Astrocyte (in vitro differentiated cells and primary cell): Measurements from ENCODE around the gene BRMS1. TPM values are rescaled to one million over a fixed set of nuclear protein-coding genes. Genes with fewer than 3 reads are reported as not detected.

ENCODE experiments used
- DNase-seq: peaks from one replicate; pipeline ENCODE4 v3.0.0-alpha.2; 2010; ENCODE audit warnings: low read depth
- FAIRE-seq: peaks from 2 replicates; lab custom pipeline; 2011; peaks lifted over from hg19 to GRCh38; lab: Jason Lieb, UNC
- H2AFZ ChIP-seq: 2 replicates; pipeline ENCODE4 v1.6.0; 2012; ENCODE audit warnings: low read depth, low read length, inconsistent platforms
- H3K27ac ChIP-seq: 2 replicates; pipeline ENCODE4 v1.5.1; 2011; ENCODE audit warnings: low read depth, low read length, inconsistent platforms
- H3K27me3 ChIP-seq: 2 replicates; pipeline ENCODE4 v1.6.0; 2011; ENCODE audit warnings: low read length, inconsistent platforms; ENCODE audit not compliant: insufficient read depth
- H3K36me3 ChIP-seq: 2 replicates; pipeline ENCODE4 v1.5.1; 2011; ENCODE audit warnings: low read length, inconsistent platforms; ENCODE audit not compliant: insufficient read depth
- H3K4me1 ChIP-seq: 2 replicates; pipeline ENCODE4 v1.5.1; 2011; ENCODE audit warnings: low read length, inconsistent platforms; ENCODE audit not compliant: insufficient read depth
- H3K4me2 ChIP-seq: 2 replicates; pipeline ENCODE4 v1.6.0; 2012; ENCODE audit warnings: low read length, inconsistent platforms
- H3K4me3 ChIP-seq: 2 replicates; pipeline ENCODE4 v1.5.1; 2011; ENCODE audit warnings: low read depth, mild to moderate bottlenecking, low read length, inconsistent platforms; ENCODE audit not compliant: insufficient read depth
- H3K79me2 ChIP-seq: 2 replicates; pipeline ENCODE4 v1.6.0; 2012; ENCODE audit warnings: mild to moderate bottlenecking, low read length, inconsistent platforms; ENCODE audit not compliant: insufficient read depth
- H3K9ac ChIP-seq: 2 replicates; pipeline ENCODE4 v1.6.0; 2012; ENCODE audit warnings: mild to moderate bottlenecking, low read length, inconsistent platforms
- H3K9me3 ChIP-seq: 2 replicates; pipeline ENCODE4 v1.5.1; 2012; ENCODE audit warnings: low read depth, mild to moderate bottlenecking, low read length, inconsistent platforms; ENCODE audit not compliant: insufficient read depth
- H4K20me1 ChIP-seq: 2 replicates; pipeline ENCODE4 v1.6.0; 2012; ENCODE audit warnings: low read length, inconsistent platforms; ENCODE audit not compliant: insufficient read depth
- H3K27ac Mint-ChIP-seq: one replicate; pipeline ENCODE4 v1.8.0; 2021; ENCODE audit warnings: mild to moderate bottlenecking, mixed read lengths; ENCODE audit not compliant: unreplicated experiment
- H3K27me3 Mint-ChIP-seq: one replicate; pipeline ENCODE4 v1.8.0; 2021; ENCODE audit warnings: low read depth, mixed read lengths; ENCODE audit not compliant: unreplicated experiment
- H3K36me3 Mint-ChIP-seq: one replicate; pipeline ENCODE4 v1.8.0; 2021; ENCODE audit warnings: low read depth, mixed read lengths; ENCODE audit not compliant: unreplicated experiment
- H3K4me1 Mint-ChIP-seq: one replicate; pipeline ENCODE4 v1.8.0; 2021; ENCODE audit warnings: low read depth, mixed read lengths; ENCODE audit not compliant: unreplicated experiment
- H3K4me3 Mint-ChIP-seq: one replicate; pipeline ENCODE4 v1.8.0; 2021; ENCODE audit warnings: mild to moderate bottlenecking, moderate library complexity, mixed read lengths; ENCODE audit not compliant: unreplicated experiment
- H3K9me3 Mint-ChIP-seq: one replicate; pipeline ENCODE4 v1.8.0; 2021; ENCODE audit warnings: mild to moderate bottlenecking, mixed read lengths; ENCODE audit not compliant: unreplicated experiment
- EZH2 ChIP-seq: IDR thresholded peaks from 2 replicates; pipeline ENCODE4 v1.6.1; 2012; ENCODE audit warnings: mild to moderate bottlenecking, low read length, inconsistent platforms; ENCODE audit not compliant: insufficient read depth
- total RNA-seq: library from RNA; stranded (reverse); gene quantifications from 2 replicates; pipeline ENCODE4 v1.2.1, GENCODE V29; 2021
- TF ChIP-seq, protein P1 (sequence below): IDR thresholded peaks from 2 replicates; pipeline ENCODE4 v1.5.1; 2011; ENCODE audit warnings: low read depth, mild to moderate bottlenecking, inconsistent platforms, low read length, moderate library complexity; ENCODE audit not compliant: insufficient read depth

The BRMS1 gene
- total RNA-seq, 1 donor from 2014 or later = 47.8 TPM

DNA sequence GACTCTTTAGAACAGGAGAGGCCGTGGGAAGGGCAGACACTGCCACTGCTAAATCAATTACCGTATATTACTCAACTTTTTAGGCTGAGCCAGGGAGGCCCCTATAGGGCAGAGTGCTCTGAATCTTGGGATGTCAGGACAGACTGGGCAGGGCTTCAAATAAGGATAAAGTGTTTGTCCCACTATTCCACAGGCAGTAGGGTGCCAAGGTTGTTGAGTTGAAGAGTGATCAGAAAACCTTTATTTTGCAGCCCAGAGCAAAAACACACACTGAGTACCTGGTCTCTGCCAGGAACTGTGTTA is 4.1 kb upstream of the BRMS1 start:
- Mint-ChIP-seq H3K4me1 (peaks cover 11% of the 10 kb centered on the region), H3K9me3 (peaks cover 1% of the 10 kb centered on the region), H3K27me3 (no peaks in the 10 kb centered on the region), H3K36me3 (peaks cover 1% of the 10 kb centered on the region), H3K4me3 (no peak overlapping the region), H3K27ac (no peak overlapping the region)
- no peak overlapping the region for H2AFZ ChIP-seq
- FAIRE-seq = no peak
- TF ChIP-seq EZH2 = no peak
- TF ChIP-seq, protein P1, sequence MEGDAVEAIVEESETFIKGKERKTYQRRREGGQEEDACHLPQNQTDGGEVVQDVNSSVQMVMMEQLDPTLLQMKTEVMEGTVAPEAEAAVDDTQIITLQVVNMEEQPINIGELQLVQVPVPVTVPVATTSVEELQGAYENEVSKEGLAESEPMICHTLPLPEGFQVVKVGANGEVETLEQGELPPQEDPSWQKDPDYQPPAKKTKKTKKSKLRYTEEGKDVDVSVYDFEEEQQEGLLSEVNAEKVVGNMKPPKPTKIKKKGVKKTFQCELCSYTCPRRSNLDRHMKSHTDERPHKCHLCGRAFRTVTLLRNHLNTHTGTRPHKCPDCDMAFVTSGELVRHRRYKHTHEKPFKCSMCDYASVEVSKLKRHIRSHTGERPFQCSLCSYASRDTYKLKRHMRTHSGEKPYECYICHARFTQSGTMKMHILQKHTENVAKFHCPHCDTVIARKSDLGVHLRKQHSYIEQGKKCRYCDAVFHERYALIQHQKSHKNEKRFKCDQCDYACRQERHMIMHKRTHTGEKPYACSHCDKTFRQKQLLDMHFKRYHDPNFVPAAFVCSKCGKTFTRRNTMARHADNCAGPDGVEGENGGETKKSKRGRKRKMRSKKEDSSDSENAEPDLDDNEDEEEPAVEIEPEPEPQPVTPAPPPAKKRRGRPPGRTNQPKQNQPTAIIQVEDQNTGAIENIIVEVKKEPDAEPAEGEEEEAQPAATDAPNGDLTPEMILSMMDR = no peak
- H4K20me1 ChIP-seq = peaks cover 6% of the 10 kb centered on the region
- no peak overlapping the region for H3K9ac ChIP-seq
- no peak overlapping the region for H3K4me3 ChIP-seq
- H3K4me2 ChIP-seq = no peak overlapping the region
- peaks cover 28% of the 10 kb centered on the region for H3K4me1 ChIP-seq
- no peaks in the 10 kb centered on the region for H3K36me3 ChIP-seq
- H3K27me3 ChIP-seq = no peaks in the 10 kb centered on the region
- no peak overlapping the region for H3K27ac ChIP-seq
- no peaks in the 10 kb centered on the region for H3K9me3 ChIP-seq
- H3K79me2 ChIP-seq = peaks cover 14% of the 10 kb centered on the region
- no peak for DNase-seq

DNA sequence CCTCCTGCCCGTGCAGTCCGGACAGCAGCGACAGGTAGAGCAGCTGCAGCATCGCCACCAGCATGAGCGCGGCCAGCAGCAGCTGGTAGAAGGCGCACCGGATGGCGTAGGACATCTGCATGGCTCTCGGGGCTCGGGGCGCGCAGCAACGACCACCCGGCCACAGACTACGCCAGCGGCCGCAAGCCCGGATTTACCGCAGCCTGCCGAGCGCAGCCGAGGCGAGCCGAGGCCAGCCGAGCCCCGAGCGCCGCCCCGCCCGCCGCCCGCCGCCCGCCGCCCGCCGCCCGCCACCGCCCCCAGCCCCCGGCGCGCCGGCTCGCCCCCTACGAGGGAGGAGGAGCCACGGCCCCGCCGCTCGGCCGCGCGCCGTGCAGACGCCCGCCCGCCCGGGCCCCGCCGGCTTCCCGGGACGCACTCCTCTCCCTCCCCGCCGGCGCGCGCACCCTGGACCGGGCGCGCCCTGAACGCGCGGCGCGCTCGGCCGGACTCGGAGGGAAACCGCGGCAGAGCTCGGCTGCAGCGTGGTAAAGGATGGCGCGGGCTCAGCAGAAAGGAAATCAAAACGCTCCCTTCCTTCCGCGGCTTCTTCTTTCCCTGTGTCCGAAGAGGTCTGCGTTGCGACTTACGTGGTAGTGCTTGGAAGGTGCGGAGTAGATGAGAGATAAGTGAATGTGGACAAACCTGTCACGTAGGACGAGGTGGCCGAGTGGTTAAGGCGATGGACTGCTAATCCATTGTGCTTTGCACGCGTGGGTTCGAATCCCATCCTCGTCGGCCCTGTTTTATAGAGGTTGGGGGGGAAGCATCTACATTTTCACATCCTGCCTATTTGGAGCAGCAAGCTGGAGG is 2.7 kb upstream of the BRMS1 start, which contains the start of gene B4GAT1:
Gene B4GAT1, minus strand, starts transcription at position 205 of the 852 bp plus-strand sequence. Its CDS starts 84 bp downstream, at position 121.
- TF ChIP-seq, protein P1 = no peak
- no peak for TF ChIP-seq EZH2
- FAIRE-seq (no peak), DNase-seq (peak; percentile 83)
- Mint-ChIP-seq H3K9me3 (peaks cover 1% of the 10 kb centered on the region), H3K36me3 (peaks cover 1% of the 10 kb centered on the region), H3K27me3 (no peaks in the 10 kb centered on the region), H3K27ac (peak within 1 kb of the TSS; percentile 95), H3K4me3 (peak within 1 kb of the TSS; percentile 92), H3K4me1 (peaks cover 21% of the 10 kb centered on the region)
- Histone ChIP-seq H3K9me3 (no peaks in the 10 kb centered on the region), H4K20me1 (peaks cover 18% of the 10 kb centered on the region), H3K4me3 (peak within 1 kb of the TSS; percentile 82), H3K4me2 (peak within 1 kb of the TSS; percentile 96), H3K27me3 (no peaks in the 10 kb centered on the region), H3K36me3 (no peaks in the 10 kb centered on the region), H3K27ac (peak within 1 kb of the TSS; percentile 40), H3K79me2 (peaks cover 27% of the 10 kb centered on the region), H3K4me1 (peaks cover 33% of the 10 kb centered on the region), H2AFZ (peak within 1 kb of the TSS; percentile 100), H3K9ac (peak within 1 kb of the TSS; percentile 84)
